H1 (cell line): Measurements from ENCODE around the gene SKAP2.

Source experiments
- CBX5 ChIP-seq: fragments of 300-800, 300-1000 bp; sonication (generic); IDR thresholded peaks from 2 replicates; pipeline ENCODE4 v1.7.1; 2016; ENCODE audit warnings: antibody characterized with exemption, low read length, low read depth
- CREB1 ChIP-seq: IDR thresholded peaks from 2 replicates; pipeline ENCODE4 v1.6.1; 2012; ENCODE audit warnings: inconsistent platforms
- EGR1 ChIP-seq: IDR thresholded peaks from 2 replicates; pipeline ENCODE4 v1.6.1; 2011; ENCODE audit warnings: low read depth, low read length, borderline replicate concordance
- EZH2 ChIP-seq: fragments of 200-600 bp; sonication (generic); IDR thresholded peaks from 2 replicates; pipeline ENCODE4 v1.7.1; 2012; ENCODE audit warnings: low read depth, mild to moderate bottlenecking, moderate library complexity, low read length, inconsistent platforms; ENCODE audit not compliant: severe bottlenecking
- NRF1 ChIP-seq: IDR thresholded peaks from 2 replicates; pipeline ENCODE4 v1.6.1; 2011; ENCODE audit warnings: mild to moderate bottlenecking, low read depth, low read length, improper control_type of control experiment
- SAP30 ChIP-seq: fragments of 300-600 bp; sonication (generic); IDR thresholded peaks from 2 replicates; pipeline ENCODE4 v1.7.1; 2012; ENCODE audit warnings: low read length, moderate library complexity, mild to moderate bottlenecking, inconsistent platforms; ENCODE audit not compliant: insufficient read depth, insufficient replicate concordance
- TCF12 ChIP-seq: IDR thresholded peaks from 2 replicates; pipeline ENCODE4 v1.6.1; 2011; ENCODE audit warnings: low read depth, mild to moderate bottlenecking, low read length
- TF ChIP-seq, protein P1 (sequence below): IDR thresholded peaks from 2 replicates; pipeline ENCODE4 v1.6.1; 2012; ENCODE audit warnings: inconsistent platforms
- TF ChIP-seq, protein P2 (sequence below), 3 experiments: IDR thresholded peaks; 1 replicate in 2 of 3; 2 replicates in 1 of 3; pipeline versions ENCODE4 v1.5.1 to v1.6.1; 2011; ENCODE audit warnings: low read length in 3 of 3, mild to moderate bottlenecking in 3 of 3, inconsistent platforms in 2 of 3, low read depth in 1 of 3, moderate library complexity in 1 of 3; ENCODE audit not compliant: insufficient read depth in 1 of 3; ENCODE audit errors: control extremely low read depth in 1 of 3

DNA sequence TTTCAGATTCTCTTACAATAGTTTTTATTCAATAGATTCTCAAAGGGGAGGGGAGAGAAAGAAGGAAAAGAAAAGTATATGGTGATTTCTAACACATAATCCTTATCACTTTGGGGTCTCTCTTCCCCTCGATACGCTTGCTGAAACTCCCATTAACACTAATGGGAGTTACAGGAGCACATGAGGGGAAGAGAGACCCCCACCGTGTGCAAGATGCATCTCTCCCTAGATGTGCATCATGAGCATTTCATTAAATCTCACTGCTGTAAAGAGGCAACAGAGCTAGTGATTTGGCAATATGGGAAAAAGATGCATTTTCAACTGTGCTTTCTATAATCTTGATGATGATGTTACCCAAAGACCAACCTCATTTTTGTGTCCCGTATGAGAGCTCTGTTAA lies 177.4 kb downstream of the SKAP2 start:
- TF ChIP-seq, protein P1, sequence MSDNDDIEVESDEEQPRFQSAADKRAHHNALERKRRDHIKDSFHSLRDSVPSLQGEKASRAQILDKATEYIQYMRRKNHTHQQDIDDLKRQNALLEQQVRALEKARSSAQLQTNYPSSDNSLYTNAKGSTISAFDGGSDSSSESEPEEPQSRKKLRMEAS = no peak
- TF ChIP-seq, protein P2, sequence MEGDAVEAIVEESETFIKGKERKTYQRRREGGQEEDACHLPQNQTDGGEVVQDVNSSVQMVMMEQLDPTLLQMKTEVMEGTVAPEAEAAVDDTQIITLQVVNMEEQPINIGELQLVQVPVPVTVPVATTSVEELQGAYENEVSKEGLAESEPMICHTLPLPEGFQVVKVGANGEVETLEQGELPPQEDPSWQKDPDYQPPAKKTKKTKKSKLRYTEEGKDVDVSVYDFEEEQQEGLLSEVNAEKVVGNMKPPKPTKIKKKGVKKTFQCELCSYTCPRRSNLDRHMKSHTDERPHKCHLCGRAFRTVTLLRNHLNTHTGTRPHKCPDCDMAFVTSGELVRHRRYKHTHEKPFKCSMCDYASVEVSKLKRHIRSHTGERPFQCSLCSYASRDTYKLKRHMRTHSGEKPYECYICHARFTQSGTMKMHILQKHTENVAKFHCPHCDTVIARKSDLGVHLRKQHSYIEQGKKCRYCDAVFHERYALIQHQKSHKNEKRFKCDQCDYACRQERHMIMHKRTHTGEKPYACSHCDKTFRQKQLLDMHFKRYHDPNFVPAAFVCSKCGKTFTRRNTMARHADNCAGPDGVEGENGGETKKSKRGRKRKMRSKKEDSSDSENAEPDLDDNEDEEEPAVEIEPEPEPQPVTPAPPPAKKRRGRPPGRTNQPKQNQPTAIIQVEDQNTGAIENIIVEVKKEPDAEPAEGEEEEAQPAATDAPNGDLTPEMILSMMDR (IDR thresholded peaks at IDR 0.05; ENCODE audit: control extremely low read depth in 1 of 3, insufficient read depth in 1 of 3, low read depth in 1 of 3, low read length in 3 of 3) = no peak
- TF ChIP-seq CREB1 (no peak), NRF1 (no peak), SAP30 (no peak), CBX5 (no peak), TCF12 (no peak), EZH2 (no peak), EGR1 (no peak)
